Hepatocyte (in vitro differentiated cells): ENCODE data around the gene RELCH. TPM values are rescaled to one million over a fixed set of nuclear protein-coding genes. Genes with fewer than 3 reads are reported as not detected.

Source experiments
- DNase-seq: peaks from one replicate; pipeline ENCODE4 v3.0.0-alpha.2; 2016; ENCODE audit warnings: low spot score
- H2AFZ ChIP-seq: fragments of 200-600 bp; sonication (generic); 2 replicates; pipeline ENCODE4 v1.6.0; 2016; ENCODE audit warnings: antibody characterized with exemption, mild to moderate bottlenecking
- H3K27ac ChIP-seq: fragments of 200-600 bp; sonication (generic); 2 replicates; pipeline ENCODE4 v1.5.1; 2016; ENCODE audit warnings: mild to moderate bottlenecking
- H3K27me3 ChIP-seq: fragments of 200-600 bp; sonication (generic); 2 replicates; pipeline ENCODE4 v1.6.1; 2016
- H3K36me3 ChIP-seq: fragments of 200-600 bp; sonication (generic); replicated peaks from 2 replicates; pipeline ENCODE4 v1.5.1; 2016; ENCODE audit warnings: low read depth; ENCODE audit not compliant: insufficient read depth
- H3K4me1 ChIP-seq: fragments of 200-600 bp; sonication (generic); 2 replicates; pipeline ENCODE4 v1.5.1; 2016; ENCODE audit warnings: mild to moderate bottlenecking, moderate library complexity; ENCODE audit not compliant: insufficient read depth
- H3K4me2 ChIP-seq: fragments of 200-600 bp; sonication (generic); 2 replicates; pipeline ENCODE4 v1.6.0; 2016
- H3K4me3 ChIP-seq: fragments of 200-600 bp; sonication (generic); 2 replicates; pipeline ENCODE4 v1.5.1; 2016; ENCODE audit warnings: mild to moderate bottlenecking
- H3K79me2 ChIP-seq: fragments of 200-600 bp; sonication (generic); 2 replicates; pipeline ENCODE4 v1.6.0; 2017; ENCODE audit warnings: mild to moderate bottlenecking
- H3K9me2 ChIP-seq: fragments of 200-600 bp; sonication (generic); replicated peaks from 2 replicates; pipeline ENCODE4 v1.6.0; 2017; ENCODE audit warnings: mild to moderate bottlenecking; ENCODE audit not compliant: insufficient read depth
- H3K9me3 ChIP-seq: fragments of 200-600 bp; sonication (generic); 2 replicates; pipeline ENCODE4 v1.5.1; 2016; ENCODE audit warnings: low read depth, mild to moderate bottlenecking
- H4K20me1 ChIP-seq: fragments of 200-600 bp; sonication (generic); 2 replicates; pipeline ENCODE4 v1.6.0; 2016; ENCODE audit warnings: mild to moderate bottlenecking; ENCODE audit not compliant: insufficient read depth, poor library complexity, severe bottlenecking
- EZH2 ChIP-seq: fragments of 200-600 bp; sonication (generic); IDR thresholded peaks from 2 replicates; pipeline ENCODE4 v1.6.1; 2016; ENCODE audit warnings: antibody characterized with exemption, mild to moderate bottlenecking, borderline replicate concordance
- EZH2phosphoT487 ChIP-seq: fragments of 200-600 bp; sonication (generic); IDR thresholded peaks from one replicate; pipeline ENCODE4 v1.6.1; 2018; ENCODE audit warnings: antibody characterized with exemption, mild to moderate bottlenecking, low read depth, moderate library complexity; ENCODE audit not compliant: unreplicated experiment, severe bottlenecking
- WGBS: methylation state at CpG from one replicate; pipeline ENCODE4 v1.1.6; 2016; ENCODE audit warnings: low lambda C conversion rate; ENCODE audit errors: missing lambda C conversion rate; 5-methylcytosine and 5-hydroxymethylcytosine counted together
- polyA plus RNA-seq: library from polyadenylated mRNA; unstranded; fragments of >200 nt; fragmentation: Nextera tagmentation; extraction: Ambion mirVana; gene quantifications from 2 replicates; pipeline ENCODE4 v1.2.1, GENCODE V29; 2016
- total RNA-seq: library from RNA; depleted of rRNA; stranded (reverse); fragments of >200 nt; gene quantifications from 2 replicates; pipeline ENCODE4 v1.2.3, GENCODE V29; 2014
- TF ChIP-seq, protein P1 (sequence below): fragments of 200-600 bp; sonication (generic); IDR thresholded peaks from 2 replicates; pipeline ENCODE4 v1.5.1; 2016; ENCODE audit warnings: antibody characterized with exemption, mild to moderate bottlenecking; ENCODE audit not compliant: poor library complexity

RELCH gene
- total and polyA plus RNA-seq, 2 experiments from 2014 or later: 8.3 to 45.8 TPM

GRCh38 chr18:62258093-62258492 is 71.0 kb downstream of the RELCH start:
- no peaks in the 10 kb centered on the region for H4K20me1 ChIP-seq
- no peak for DNase-seq
- H3K4me2 ChIP-seq: no peak overlapping the region
- H3K27ac ChIP-seq: no peak overlapping the region
- no peaks in the 10 kb centered on the region for H3K36me3 ChIP-seq
- H3K9me2 ChIP-seq: no peaks in the 10 kb centered on the region
- no peaks in the 10 kb centered on the region for H3K4me1 ChIP-seq
- no peaks in the 10 kb centered on the region for H3K9me3 ChIP-seq
- TF ChIP-seq EZH2: no peak
- TF ChIP-seq, protein P1, sequence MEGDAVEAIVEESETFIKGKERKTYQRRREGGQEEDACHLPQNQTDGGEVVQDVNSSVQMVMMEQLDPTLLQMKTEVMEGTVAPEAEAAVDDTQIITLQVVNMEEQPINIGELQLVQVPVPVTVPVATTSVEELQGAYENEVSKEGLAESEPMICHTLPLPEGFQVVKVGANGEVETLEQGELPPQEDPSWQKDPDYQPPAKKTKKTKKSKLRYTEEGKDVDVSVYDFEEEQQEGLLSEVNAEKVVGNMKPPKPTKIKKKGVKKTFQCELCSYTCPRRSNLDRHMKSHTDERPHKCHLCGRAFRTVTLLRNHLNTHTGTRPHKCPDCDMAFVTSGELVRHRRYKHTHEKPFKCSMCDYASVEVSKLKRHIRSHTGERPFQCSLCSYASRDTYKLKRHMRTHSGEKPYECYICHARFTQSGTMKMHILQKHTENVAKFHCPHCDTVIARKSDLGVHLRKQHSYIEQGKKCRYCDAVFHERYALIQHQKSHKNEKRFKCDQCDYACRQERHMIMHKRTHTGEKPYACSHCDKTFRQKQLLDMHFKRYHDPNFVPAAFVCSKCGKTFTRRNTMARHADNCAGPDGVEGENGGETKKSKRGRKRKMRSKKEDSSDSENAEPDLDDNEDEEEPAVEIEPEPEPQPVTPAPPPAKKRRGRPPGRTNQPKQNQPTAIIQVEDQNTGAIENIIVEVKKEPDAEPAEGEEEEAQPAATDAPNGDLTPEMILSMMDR: no peak
- H3K4me3 ChIP-seq: no peak overlapping the region
- H3K27me3 ChIP-seq: no peaks in the 10 kb centered on the region
- no peaks in the 10 kb centered on the region for H3K79me2 ChIP-seq
- H2AFZ ChIP-seq: no peak overlapping the region

DNA sequence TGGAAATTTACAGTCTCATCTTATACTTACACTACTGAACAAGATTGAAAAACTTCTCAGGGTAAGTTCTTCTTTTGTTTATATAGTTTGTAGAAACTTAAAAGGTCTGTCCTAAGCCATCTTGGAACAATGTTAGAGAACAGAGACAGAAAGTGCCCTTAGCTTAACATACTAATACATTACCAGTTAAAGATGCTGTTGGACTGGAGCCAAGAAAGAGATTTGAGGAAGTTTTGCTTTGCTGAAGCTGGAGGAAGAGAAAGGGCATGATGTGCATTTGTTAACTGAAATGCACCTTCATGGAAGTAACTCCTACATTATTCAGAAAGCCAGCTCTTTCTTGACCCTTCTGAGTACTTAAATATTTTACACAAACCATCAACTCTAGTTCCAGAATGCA is 71.6 kb downstream of the RELCH start:
- no peaks in the 10 kb centered on the region for H3K36me3 ChIP-seq
- no peak overlapping the region for H2AFZ ChIP-seq
- no peaks in the 10 kb centered on the region for H3K79me2 ChIP-seq
- H3K9me2 ChIP-seq: no peaks in the 10 kb centered on the region
- H3K27me3 ChIP-seq: no peaks in the 10 kb centered on the region
- TF ChIP-seq EZH2: no peak
- TF ChIP-seq, protein P1: no peak
- no peak for TF ChIP-seq EZH2phosphoT487
- no peak overlapping the region for H3K4me2 ChIP-seq
- H3K9me3 ChIP-seq: no peaks in the 10 kb centered on the region
- peak; percentile 16 for DNase-seq
- no peaks in the 10 kb centered on the region for H3K4me1 ChIP-seq
- H3K27ac ChIP-seq: no peak overlapping the region
- H4K20me1 ChIP-seq: no peaks in the 10 kb centered on the region
- no peak overlapping the region for H3K4me3 ChIP-seq

DNA sequence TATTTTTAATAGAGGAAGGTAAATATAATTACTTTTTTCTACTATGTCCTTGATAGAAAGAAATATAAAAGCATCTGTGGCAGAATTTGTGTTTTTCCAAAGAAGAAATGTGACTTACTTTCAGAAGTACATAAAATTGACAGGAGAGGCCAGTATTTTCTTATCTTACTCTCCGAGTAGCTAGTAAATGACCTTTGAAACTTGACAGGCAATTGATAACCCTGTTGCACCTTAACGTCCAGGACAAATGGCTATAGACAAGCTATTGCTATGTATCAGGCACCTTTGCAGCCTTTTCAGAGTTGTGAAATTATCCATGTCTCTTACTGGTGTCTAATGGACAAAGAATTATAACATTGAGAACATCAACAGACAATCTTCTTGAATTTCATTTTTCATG is 75.0 kb downstream of the RELCH start:
- peak; percentile 15 for DNase-seq

GRCh38 chr18:62264984-62265383 is 77.9 kb downstream of the RELCH start:
- H3K9me2 ChIP-seq: no peaks in the 10 kb centered on the region
- H3K36me3 ChIP-seq: no peaks in the 10 kb centered on the region
- H3K4me1 ChIP-seq: no peaks in the 10 kb centered on the region
- no peak overlapping the region for H2AFZ ChIP-seq
- H3K4me2 ChIP-seq: no peak overlapping the region
- H3K79me2 ChIP-seq: no peaks in the 10 kb centered on the region
- no peak for DNase-seq
- no peak overlapping the region for H3K4me3 ChIP-seq
- no peaks in the 10 kb centered on the region for H3K9me3 ChIP-seq
- no peaks in the 10 kb centered on the region for H3K27me3 ChIP-seq
- WGBS: 94% methylated on average over 2 of the region's 2 CpGs
- TF ChIP-seq EZH2 (no peak), EZH2phosphoT487 (no peak)
- TF ChIP-seq, protein P1: no peak
- no peak overlapping the region for H3K27ac ChIP-seq
- H4K20me1 ChIP-seq: no peaks in the 10 kb centered on the region

More for the DNA sequence above, 75.0 kb downstream of the RELCH start:
- Histone ChIP-seq H3K4me1 (no peaks in the 10 kb centered on the region), H3K4me2 (peak overlapping the region; percentile 9), H3K9me3 (no peaks in the 10 kb centered on the region), H3K9me2 (no peaks in the 10 kb centered on the region), H3K27me3 (no peaks in the 10 kb centered on the region), H4K20me1 (no peaks in the 10 kb centered on the region), H3K27ac (no peak overlapping the region), H3K79me2 (no peaks in the 10 kb centered on the region), H3K36me3 (no peaks in the 10 kb centered on the region), H2AFZ (no peak overlapping the region), H3K4me3 (no peak overlapping the region)
- TF ChIP-seq EZH2phosphoT487: no peak
- no peak for TF ChIP-seq EZH2
- TF ChIP-seq, protein P1: no peak
- 29% methylated on average over 2 of the region's 2 CpGs for WGBS
